Bone marrow (tissue), 2 donors: Measurements from ENCODE around the gene CYGB.
"Not testable (repeated sequence)": the region's sequence is repeated elsewhere in the genome, so short reads cannot be mapped to it uniquely, and the experiment has no call there.

ENCODE experiments used
- DNase-seq, 2 donors: peaks; one replicate each; lab custom pipeline; 2025; lab: John Stamatoyannopoulos, UW

The CYGB gene

DNA sequence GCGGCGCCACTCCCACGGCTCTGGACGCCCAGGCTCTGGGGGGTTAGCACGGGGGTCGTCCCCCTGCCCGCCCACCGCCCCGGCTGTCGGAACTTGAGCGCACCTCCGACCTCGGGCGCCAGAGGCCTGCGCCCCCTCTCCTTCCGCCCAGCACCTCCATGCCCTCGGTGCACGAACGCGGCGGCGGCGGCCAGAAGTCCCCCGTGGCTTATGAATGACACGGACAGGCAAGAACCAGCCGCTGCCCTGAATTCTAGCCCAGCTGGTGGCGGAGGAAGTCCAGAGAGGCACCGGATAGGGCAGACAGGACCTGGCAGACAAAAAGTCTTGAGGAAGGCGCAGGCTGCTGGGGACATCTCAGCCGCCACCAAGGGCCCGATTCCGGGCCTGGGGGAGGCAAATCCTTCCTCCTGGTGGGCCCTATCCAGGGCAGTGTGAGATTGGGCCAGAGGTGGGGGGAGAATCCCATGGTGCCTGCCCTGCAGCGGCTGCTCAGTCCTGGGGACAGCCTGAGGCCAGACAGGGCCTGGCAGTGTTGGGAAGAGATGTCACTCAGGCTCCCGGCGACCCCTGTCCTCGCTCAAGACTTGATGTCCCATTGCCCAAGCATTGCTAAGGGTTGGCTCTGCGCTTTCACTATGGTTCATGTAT is 897 bp upstream of the CYGB start:
- no peak for DNase-seq

DNA sequence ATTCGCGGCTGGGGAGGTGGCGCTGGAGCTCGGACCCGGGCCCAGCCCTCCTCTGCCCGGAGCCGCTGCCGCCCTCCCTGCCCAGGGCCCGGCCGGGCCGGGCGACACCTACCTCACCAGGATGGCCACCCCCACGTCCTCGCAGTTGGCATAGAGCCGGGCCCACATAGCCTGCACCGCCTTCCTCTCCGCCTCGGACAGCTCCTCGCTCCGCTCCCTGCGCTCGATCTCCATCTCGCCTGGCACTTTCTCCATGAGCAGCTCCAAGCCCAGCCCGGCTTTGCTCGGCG is 276 bp downstream of the CYGB start:
- no peak for DNase-seq

DNA sequence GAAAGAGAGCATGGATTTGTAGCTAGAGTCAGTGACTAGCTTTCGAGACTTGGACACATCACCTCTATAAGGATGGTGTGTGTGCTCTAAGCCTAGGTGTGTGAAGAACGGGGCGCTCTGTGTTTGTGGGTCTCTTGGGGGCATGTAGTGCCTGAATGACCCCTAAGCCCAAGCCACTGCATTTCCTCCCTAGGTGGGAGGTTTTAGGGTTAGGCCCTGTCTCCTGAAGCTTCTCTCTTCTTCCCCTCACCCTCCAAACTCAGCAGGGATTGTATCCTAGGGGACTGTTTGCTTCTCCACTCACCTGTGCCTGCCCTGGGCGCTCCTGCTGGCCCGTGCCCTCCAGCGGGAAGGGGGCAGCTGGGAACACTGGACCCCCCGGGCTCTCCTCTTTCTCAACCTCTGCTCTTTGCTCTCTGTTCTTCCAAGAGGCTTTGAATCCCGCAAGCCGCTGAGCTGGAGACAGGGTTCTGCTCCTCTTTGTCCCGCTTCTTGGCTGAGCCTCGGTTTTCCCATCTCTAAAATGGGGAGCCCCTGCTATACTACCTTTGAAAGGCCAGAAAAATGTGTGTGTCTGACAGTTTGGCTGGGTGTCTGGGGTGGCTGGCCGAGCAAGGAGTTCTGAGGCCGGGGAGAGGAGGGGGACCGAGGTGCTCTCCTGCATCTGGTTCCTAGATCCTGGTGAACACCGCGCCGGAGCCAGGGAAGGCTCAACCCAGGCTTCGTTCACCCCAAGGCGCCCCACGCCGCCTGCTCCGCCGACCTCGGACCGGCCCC is 810 bp downstream of the CYGB start:
- DNase-seq = no peak

DNA sequence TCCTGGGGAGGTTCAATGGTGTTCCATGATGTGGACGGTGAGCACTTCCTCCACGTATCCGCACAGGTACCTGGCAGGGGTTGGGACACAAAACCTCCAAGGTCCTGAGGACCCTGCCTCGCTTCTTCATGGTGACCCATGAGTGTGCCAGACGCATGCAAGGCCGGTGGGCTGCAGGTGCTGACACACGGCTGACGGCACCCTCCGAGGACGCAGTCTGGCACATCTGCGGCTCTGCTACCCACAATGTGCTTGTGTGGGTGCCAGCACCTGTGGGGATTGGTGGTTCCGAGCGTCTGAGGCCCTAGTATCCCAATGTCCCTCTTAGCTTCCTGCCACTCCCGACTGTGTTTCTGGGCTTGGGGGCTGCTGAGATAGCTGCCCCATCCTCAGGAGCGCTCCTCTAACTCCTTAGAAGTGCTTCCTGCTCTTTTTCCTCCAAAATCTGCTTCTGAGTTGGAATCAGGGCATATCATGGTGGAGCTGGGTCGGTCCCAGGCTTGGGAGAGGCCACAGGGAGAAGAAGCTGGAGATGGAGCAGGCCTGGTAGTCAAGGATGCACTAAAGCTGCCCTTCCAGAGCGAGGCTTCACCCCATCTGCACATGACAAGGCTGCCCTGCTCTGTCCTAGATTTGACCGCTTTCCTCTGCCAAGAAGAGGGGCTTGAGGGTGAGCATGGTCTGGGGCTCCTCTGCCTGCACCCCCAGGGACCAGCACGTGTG is 1.6 kb downstream of the CYGB start:
- DNase-seq = no peak

DNA sequence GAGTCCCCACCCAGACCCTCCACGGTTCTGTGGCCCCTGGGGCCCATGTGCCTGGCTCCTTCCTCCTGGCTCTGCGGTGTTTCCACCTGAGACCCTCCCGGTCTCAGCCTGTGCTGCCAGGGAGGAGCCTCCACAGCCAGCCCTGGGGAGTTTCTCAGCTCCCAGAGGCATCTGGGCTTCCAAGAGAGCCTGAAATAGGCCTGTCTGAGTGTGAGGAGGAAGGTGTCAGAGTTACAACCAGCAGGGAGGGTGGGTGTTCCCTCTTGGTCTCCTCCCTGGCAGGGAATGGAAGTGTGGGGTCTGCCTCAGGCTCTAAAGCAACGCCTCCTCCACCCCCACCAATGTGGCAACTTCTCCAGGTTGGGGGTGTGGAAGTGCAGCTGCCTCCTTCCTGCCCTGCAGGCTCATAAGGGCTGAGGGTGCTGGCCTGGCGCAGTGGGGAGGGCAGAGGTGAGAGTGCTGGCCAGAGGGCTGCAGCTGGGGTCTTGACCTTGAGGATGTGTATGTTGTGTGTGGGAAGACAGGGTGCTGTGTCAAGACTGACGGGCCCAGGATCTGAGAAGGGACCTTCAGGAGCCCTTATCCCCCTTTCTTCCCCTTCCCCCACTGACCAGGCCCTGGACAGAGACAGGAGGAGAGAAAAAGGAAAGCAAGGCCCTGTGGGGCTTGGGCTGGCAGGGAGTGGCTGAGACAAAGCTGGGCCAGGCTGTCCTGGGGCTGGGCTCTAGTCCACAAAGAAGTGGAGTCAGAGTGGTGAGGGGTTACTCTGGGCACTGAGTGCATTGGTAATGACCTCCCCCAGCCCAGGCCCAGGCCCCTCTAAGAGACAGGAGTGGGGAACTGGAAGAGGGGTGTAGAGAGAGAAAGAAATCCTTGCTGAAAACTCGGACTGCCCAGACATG is 2.4 kb downstream of the CYGB start:
- no peak for DNase-seq

DNA sequence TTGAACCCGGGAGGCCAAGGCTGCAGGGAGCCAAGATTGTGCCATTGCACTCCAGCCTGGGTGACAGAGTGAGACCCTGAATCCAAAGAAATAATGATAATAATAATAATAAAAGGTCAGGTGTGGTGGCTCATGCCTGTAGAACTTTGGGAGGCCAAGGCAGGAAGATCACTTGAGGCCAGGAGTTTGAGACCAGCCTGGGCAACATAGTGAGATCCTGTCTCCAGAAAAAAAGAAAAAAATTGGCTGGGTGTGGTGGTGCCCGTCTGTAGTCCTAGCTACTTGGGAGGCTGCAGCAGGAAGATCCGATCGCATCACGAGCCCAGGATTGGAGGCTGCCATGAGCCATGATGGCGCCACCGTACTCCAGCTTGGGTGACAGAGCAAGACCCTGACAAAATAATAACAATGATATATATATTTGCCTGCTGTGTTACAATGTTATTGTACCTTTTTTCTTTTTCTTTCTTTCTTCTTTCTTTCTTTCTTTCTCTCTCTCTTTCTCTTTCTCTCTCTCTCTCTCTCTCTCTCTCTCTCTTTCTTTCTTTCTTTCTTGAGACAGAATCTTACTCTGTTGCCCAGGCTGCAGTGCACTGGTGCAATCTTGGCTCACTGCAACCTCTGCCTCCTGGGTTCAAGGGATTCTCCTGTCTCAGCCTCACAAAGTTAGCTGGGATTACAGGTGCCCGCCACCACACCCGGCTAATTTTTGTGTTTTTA is 3.7 kb downstream of the CYGB start:
- not testable (repeated sequence) for DNase-seq

- no peak for DNase-seq
Measured at GRCh38 chr17:76532072-76532651, 5.3 kb downstream of the CYGB start.

GRCh38 chr17:76531486-76532038 is 5.9 kb downstream of the CYGB start:
- no peak for DNase-seq

DNA sequence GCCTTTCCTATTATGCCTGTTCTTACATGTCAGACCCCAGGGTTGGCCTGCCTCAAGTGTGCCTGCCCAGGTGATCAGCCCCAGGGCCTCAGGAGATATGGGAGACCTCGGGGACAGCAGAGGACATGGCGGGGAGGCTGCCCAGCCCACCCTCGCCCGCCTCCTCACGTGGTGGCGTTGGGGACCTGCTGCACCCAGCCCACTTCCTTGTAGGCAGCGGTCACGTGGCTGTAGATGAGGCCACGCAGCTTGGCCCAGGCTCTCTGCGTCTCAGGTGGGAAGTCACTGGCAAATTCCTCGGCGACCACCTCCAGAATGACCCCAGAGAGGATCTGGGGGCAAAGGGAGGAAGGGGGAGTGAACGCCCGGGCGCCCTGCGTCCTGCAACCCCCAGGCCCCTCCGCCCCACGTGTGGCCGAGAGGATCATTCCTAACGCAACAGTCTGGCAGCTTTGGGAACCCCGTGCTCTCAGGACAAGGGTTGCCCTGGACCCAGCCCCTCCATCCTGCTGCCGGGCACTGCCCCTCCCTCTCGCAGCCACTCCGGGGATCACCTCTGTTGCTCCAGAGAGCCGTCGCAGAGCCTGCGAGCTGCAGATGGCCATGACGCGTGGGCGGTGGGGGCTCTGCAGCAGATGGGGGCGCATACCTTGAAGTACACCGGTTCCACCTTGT is 6.6 kb downstream of the CYGB start:
- DNase-seq = no peak

- no peak for DNase-seq
Measured at GRCh38 chr17:76530095-76530723, 7.3 kb downstream of the CYGB start.

GRCh38 chr17:76529224-76530094 is 8.1 kb downstream of the CYGB start:
- DNase-seq = no peak

- no peak for DNase-seq
Measured at GRCh38 chr17:76528528-76529223, 8.8 kb downstream of the CYGB start.

DNA sequence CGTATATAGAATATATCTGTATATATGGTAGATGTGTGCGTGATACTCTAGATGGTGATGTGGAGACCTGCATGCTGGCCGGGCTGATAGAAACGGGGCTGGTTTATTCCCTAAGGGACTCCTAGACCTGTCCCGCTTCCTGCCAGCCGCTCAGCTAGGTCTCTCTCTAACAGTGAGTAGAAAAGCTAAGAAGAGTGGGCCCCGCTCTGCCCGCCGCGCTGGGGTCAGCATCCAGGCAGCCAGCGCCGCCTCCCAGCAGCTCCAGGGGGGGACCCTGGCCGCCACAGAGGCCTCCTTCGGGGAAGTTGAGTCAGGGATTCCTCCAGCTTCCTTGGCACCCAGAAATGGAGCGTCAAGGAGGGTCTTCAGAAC is 9.4 kb downstream of the CYGB start:
- DNase-seq = no peak

DNA sequence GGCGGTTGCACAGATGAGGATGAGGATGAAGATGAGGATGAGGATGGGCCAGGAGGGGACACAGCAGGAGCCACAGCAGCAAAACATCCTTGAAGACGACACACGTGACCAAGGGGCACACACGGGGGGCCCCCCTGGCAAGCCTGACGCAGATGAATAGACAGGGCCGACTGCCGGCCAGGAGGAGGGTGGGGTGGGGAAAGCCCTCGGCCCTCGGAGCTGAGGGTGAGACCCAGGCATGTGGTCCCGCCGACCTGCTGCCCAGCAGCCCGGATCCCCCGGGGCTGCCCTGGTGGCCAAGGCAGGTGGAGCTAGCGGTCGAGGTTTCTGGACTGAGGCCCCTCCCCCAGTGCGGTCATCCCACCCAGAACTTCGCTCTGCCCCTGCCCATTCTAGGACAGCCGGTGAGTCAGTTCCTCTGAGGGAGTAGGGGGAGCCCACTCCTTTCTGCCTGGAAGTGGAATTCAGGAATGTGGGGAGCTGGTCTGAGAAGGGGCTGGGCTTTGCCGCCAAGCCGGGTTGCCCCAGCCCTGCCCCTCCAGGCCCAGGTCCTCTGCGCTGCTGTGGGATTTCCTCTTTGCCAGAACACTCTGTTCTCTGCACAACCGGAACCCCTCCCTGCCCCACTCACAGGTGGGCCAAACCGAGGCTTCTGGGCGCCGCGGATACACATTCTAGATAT is 9.9 kb downstream of the CYGB start:
- no peak for DNase-seq

- not testable (repeated sequence) for DNase-seq
Measured at GRCh38 chr17:76527016-76527415, 10.5 kb downstream of the CYGB start.

GRCh38 chr17:76525513-76525833 is 12.0 kb downstream of the CYGB start:
- not testable (repeated sequence) for DNase-seq

- DNase-seq = no peak
Measured at GRCh38 chr17:76524598-76525512, 12.7 kb downstream of the CYGB start.
